PC-9 (cell line): Measurements from ENCODE around the gene BCKDHA. TPM values are rescaled to one million over a fixed set of nuclear protein-coding genes. Genes with fewer than 3 reads are reported as not detected.

ENCODE experiments used
- BruUV-seq: library from RNA; stranded (reverse); fragments of 400-500 nt; replicated peaks from 2 replicates; lab custom pipeline; 2021; lab: Mats Ljungman, UMichigan
- CTCF ChIA-PET: fragments of 300-600 bp; sonication (Branson Sonifier 250); formaldehyde crosslinking; loops from one replicate; lab custom pipeline; 2022; ENCODE audit warnings: antibody characterized with exemption; lab: Charles Lee
- POLR2A ChIA-PET: fragments of 300-600 bp; sonication (Branson Sonifier 250); formaldehyde crosslinking; loops from one replicate; lab custom pipeline; 2022; ENCODE audit warnings: antibody characterized with exemption; ENCODE audit not compliant: unreplicated experiment; lab: Charles Lee
- DNase-seq, 2 experiments: peaks; one replicate each; pipeline versions ENCODE4 v3.0.0 to v3.0.0-alpha.2; 2015 to 2022; ENCODE audit warnings: mixed read lengths in 1 of 2
- H2AFZ ChIP-seq: fragments of 200-600 bp; sonication (generic); 2 replicates; pipeline ENCODE4 v1.8.1; 2017; ENCODE audit warnings: antibody characterized with exemption
- H3F3A ChIP-seq: fragments of 200-600 bp; sonication (generic); 2 replicates; pipeline ENCODE4 v1.8.1; 2017; ENCODE audit warnings: antibody characterized with exemption, mild to moderate bottlenecking, low read depth; ENCODE audit not compliant: insufficient read depth
- H3K27ac ChIP-seq: fragments of 200-600 bp; sonication (generic); 2 replicates; pipeline ENCODE4 v1.6.1; 2016; ENCODE audit warnings: mixed run types
- H3K27me3 ChIP-seq: fragments of 200-600 bp; sonication (generic); 2 replicates; pipeline ENCODE4 v1.6.1; 2016; ENCODE audit warnings: low read depth, mixed run types; ENCODE audit not compliant: insufficient read depth
- H3K36me3 ChIP-seq: fragments of 200-600 bp; sonication (generic); 2 replicates; pipeline ENCODE4 v1.6.1; 2016; ENCODE audit warnings: low read depth, mixed run types
- H3K4me1 ChIP-seq: fragments of 200-600 bp; sonication (generic); replicated peaks from 2 replicates; pipeline ENCODE4 v1.6.1; 2016; ENCODE audit warnings: mixed run types; ENCODE audit not compliant: insufficient read depth
- H3K4me2 ChIP-seq: fragments of 200-600 bp; sonication (generic); 2 replicates; pipeline ENCODE4 v1.6.1; 2017; ENCODE audit warnings: mixed run types
- H3K4me3 ChIP-seq: fragments of 200-600 bp; sonication (generic); 2 replicates; pipeline ENCODE4 v1.6.1; 2016; ENCODE audit warnings: mixed run types
- H3K79me2 ChIP-seq: fragments of 200-600 bp; sonication (generic); 2 replicates; pipeline ENCODE4 v1.6.1; 2017; ENCODE audit warnings: low read depth, mixed run types
- H3K9me2 ChIP-seq: fragments of 200-600 bp; sonication (generic); 2 replicates; pipeline ENCODE4 v1.8.1; 2017; ENCODE audit warnings: mild to moderate bottlenecking; ENCODE audit not compliant: insufficient read depth
- H3K9me3 ChIP-seq: fragments of 200-600 bp; sonication (generic); 2 replicates; pipeline ENCODE4 v1.8.1; 2016; ENCODE audit warnings: low read depth; ENCODE audit not compliant: insufficient read depth
- H4K20me1 ChIP-seq: fragments of 200-600 bp; sonication (generic); 2 replicates; pipeline ENCODE4 v1.8.1; 2017; ENCODE audit not compliant: insufficient read depth
- CTCF ChIP-seq: fragments of 200-600 bp; sonication (generic); conservative IDR thresholded peaks from 2 replicates; pipeline ENCODE4 v1.6.1; 2017; ENCODE audit warnings: mixed run types, antibody characterized with exemption, mild to moderate bottlenecking, moderate library complexity
- EZH2 ChIP-seq: fragments of 200-600 bp; sonication (generic); IDR thresholded peaks from 2 replicates; pipeline ENCODE4 v1.8.0; 2017; ENCODE audit warnings: antibody characterized with exemption, low read depth
- intact Hi-C: fragments of 100-400 bp; cut with micrococcal nuclease; formaldehyde crosslinking; loops from one replicate; pipeline ENCODE4 v1.10.0; 2022; ENCODE audit not compliant: unreplicated experiment
- total RNA-seq: library from RNA; stranded (reverse); gene quantifications from 2 replicates; pipeline ENCODE4 v1.2.3, GENCODE V29; 2021

Gene BCKDHA
- total RNA-seq, 1 experiment from 2014 or later = 26.3 TPM

GRCh38 chr19:41442473-41443355, 45.1 kb downstream of the BCKDHA start, which contains the start of gene ERICH4:
ERICH4 (plus strand) TSS chr19:41443156; CDS start chr19:41443170, 14 bp downstream.
- Histone ChIP-seq H3K36me3 (no peaks in the 10 kb centered on the region), H3K4me3 (no peak within 1 kb of the TSS), H3K27ac (no peak within 1 kb of the TSS), H3K79me2 (peaks cover 6% of the 10 kb centered on the region; the same call in 1 of the 2 replicates), H3K27me3 (peaks cover 34% of the 10 kb centered on the region; the same call in 1 of the 2 replicates), H3K9me2 (no peaks in the 10 kb centered on the region), H2AFZ (no peak within 1 kb of the TSS), H3K9me3 (no peaks in the 10 kb centered on the region; the same call in 1 of the 2 replicates), H3K4me1 (peaks cover 7% of the 10 kb centered on the region; the same call in 1 of the 2 replicates), H3K4me2 (no peak within 1 kb of the TSS), H4K20me1 (no peaks in the 10 kb centered on the region), H3F3A (no peaks in the 10 kb centered on the region)
- no peak for DNase-seq
- intact Hi-C loops = no loop called here
- TF ChIP-seq EZH2 = no peak
- TF ChIP-seq CTCF = no peak
- ChIA-PET CTCF (interaction anchor here (0.6 kb wide), 1 partner anchor 109 kb away, joined by 4 read pairs; no protein-coding TSS in a partner anchor), POLR2A (no interaction called here)
- BruUV-seq = no TSS peak

GRCh38 chr19:41443813-41444455, 46.3 kb downstream of the BCKDHA start:
- H3K79me2 ChIP-seq = peaks cover 2% of the 10 kb centered on the region; the same call in 1 of the 2 replicates
- no peaks in the 10 kb centered on the region for H4K20me1 ChIP-seq
- H3K27me3 ChIP-seq = peaks cover 34% of the 10 kb centered on the region; the same call in 1 of the 2 replicates
- DNase-seq = no peak
- no TSS peak for BruUV-seq
- intact Hi-C loops = no loop called here
- H3K4me1 ChIP-seq = peaks cover 3% of the 10 kb centered on the region; the same call in 1 of the 2 replicates
- no peaks in the 10 kb centered on the region for H3K9me2 ChIP-seq
- no peak overlapping the region for H2AFZ ChIP-seq
- ChIA-PET POLR2A (no interaction called here), CTCF (no interaction called here)
- H3K9me3 ChIP-seq = no peaks in the 10 kb centered on the region; the same call in 1 of the 2 replicates
- TF ChIP-seq CTCF (no peak), EZH2 (no peak)
- no peak overlapping the region for H3K4me3 ChIP-seq
- H3F3A ChIP-seq = no peaks in the 10 kb centered on the region
- no peaks in the 10 kb centered on the region for H3K36me3 ChIP-seq
- H3K27ac ChIP-seq = no peak overlapping the region
- H3K4me2 ChIP-seq = no peak overlapping the region

- BruUV-seq = no TSS peak
- intact Hi-C loops = loop anchor here (5.0 kb wide), 1 partner anchor 377 kb away; no protein-coding TSS in a partner anchor
- no peaks in the 10 kb centered on the region for H3K79me2 ChIP-seq
- no peak for TF ChIP-seq CTCF
- no peak for TF ChIP-seq EZH2
- no peaks in the 10 kb centered on the region for H3K36me3 ChIP-seq
- no peaks in the 10 kb centered on the region for H3K4me1 ChIP-seq
- no peaks in the 10 kb centered on the region for H4K20me1 ChIP-seq
- no peaks in the 10 kb centered on the region for H3K9me2 ChIP-seq
- no peaks in the 10 kb centered on the region; the same call in 1 of the 2 replicates for H3F3A ChIP-seq
- POLR2A ChIA-PET = no interaction called here
- DNase-seq = no peak
- H3K9me3 ChIP-seq = no peaks in the 10 kb centered on the region; the same call in 1 of the 2 replicates
- H2AFZ ChIP-seq = no peak overlapping the region
- H3K27me3 ChIP-seq = peaks cover 46% of the 10 kb centered on the region
- no peak overlapping the region for H3K4me2 ChIP-seq
- CTCF ChIA-PET = interaction anchor here (0.6 kb wide), 1 partner anchor 1333 kb away, joined by 3 read pairs; no protein-coding TSS in a partner anchor
- no peak overlapping the region for H3K4me3 ChIP-seq
- no peak overlapping the region for H3K27ac ChIP-seq
Measured at GRCh38 chr19:41445575-41445974, 48.0 kb downstream of the BCKDHA start.
